Stimulated activated CD4-positive, alpha-beta T cell treated with anti-CD3 and anti-CD28 coated beads, Interleukin-2, amount 100 ng/mL, for 48 hours (primary cell): ENCODE data around the gene CD4.
"Not testable (repeated sequence)": the region's sequence is repeated elsewhere in the genome, so short reads cannot be mapped to it uniquely, and the experiment has no call there.

Experiments
- DNase-seq, 2 donors: peaks; one replicate each; pipeline ENCODE4 v3.0.0-alpha.2; 2020

The CD4 gene

DNA sequence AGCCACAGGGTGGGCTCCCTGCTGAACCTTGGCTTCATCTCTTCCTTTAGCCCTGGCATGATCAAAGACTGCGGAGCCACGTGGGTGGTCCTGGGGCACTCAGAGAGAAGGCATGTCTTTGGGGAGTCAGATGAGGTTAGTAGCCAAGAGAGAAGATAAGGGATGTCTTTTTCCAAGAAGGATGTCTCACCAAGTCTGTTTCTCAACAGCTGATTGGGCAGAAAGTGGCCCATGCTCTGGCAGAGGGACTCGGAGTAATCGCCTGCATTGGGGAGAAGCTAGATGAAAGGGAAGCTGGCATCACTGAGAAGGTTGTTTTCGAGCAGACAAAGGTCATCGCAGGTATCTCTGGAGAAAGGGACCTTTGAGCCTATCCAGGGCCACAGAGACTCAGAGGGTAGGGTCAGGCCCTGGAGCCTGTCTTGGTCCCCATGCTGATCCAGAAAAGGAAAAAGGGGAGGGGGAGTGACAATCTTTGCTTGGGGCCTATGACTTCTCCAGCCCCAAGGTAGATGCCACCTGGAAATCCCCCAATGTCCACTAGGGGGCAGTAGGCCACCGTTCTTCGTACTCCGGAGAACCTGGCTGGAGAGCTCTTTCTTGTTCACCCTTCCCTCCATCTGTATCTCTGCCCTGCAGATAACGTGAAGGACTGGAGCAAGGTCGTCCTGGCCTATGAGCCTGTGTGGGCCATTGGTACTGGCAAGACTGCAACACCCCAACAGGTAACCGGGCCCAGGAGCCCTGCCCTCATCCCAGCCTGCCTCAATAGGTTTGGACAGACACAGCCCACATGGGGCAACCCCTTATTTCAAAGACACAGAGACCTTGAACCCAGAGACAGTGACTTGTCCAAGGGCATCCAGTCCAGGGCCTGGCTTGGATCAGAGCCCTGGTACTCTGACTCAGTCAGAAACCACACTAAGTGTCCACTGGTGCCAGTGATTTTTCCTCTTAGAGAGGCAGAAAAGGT lies 80.0 kb downstream of the CD4 start:
- peak; percentile 81 to 84 for DNase-seq

DNA sequence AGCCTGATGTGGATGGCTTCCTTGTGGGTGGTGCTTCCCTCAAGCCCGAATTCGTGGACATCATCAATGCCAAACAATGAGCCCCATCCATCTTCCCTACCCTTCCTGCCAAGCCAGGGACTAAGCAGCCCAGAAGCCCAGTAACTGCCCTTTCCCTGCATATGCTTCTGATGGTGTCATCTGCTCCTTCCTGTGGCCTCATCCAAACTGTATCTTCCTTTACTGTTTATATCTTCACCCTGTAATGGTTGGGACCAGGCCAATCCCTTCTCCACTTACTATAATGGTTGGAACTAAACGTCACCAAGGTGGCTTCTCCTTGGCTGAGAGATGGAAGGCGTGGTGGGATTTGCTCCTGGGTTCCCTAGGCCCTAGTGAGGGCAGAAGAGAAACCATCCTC lies 81.0 kb downstream of the CD4 start:
- not testable (repeated sequence) for DNase-seq
